Measurements from ENCODE around the gene FAM219B. TPM values are rescaled to one million over a fixed set of nuclear protein-coding genes. Genes with fewer than 3 reads are reported as not detected.

The FAM219B gene
- total and polyA plus RNA-seq, 2 of the 8 experiments (the other 6 are each of a cell fraction or from before 2014, with no cell fraction given): 57.1 to 66.6 TPM

DNA sequence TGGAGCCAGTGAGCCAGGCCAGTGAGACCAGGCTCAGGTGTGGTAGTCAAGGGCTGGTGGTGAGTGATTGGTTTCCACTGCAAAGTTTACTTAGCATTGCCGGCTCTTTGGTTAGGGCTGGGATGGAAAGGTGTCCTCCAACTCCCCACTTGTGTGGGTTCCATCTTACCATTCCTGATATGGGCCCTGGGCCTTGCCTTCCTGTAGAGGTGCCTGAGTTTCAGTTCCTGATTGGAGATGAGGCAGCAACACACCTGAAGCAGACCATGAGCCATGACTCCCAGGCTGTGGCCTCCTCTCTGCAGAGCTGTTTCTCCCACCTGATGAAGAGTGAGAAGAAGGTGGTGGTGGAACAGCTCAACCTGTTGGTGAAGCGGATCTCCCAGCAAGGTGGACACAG is 13.7 kb downstream of the FAM219B start:
- FAIRE-seq (no peak), DNase-seq (ENCODE audit: low read depth in 1 of 2, low spot score in 2 of 2) (no peak)
- Histone ChIP-seq H2BK15ac (ENCODE audit: low read length) (no peak overlapping the region), H3K79me2 (ENCODE audit: control insufficient read depth in 1 of 2, insufficient read depth in 2 of 2, low read length in 2 of 2) (no peaks in the 10 kb centered on the region), H2BK12ac (ENCODE audit: low read depth, low read length) (no peak overlapping the region), H3K18ac (ENCODE audit: extremely low read depth, low read length) (no peak overlapping the region), H3K56ac (replicated peaks; ENCODE audit: insufficient read length, low read depth, low read length) (no peak overlapping the region), H3K23me2 (ENCODE audit: low read depth, low read length) (peaks cover 9% of the 10 kb centered on the region), H3K4ac (replicated peaks; ENCODE audit: insufficient read length, low read depth, low read length) (no peak overlapping the region), H3K14ac (ENCODE audit: insufficient read length) (no peak overlapping the region), H4K91ac (replicated peaks; ENCODE audit: insufficient read length, low read length) (no peak overlapping the region), H3K27ac (ENCODE audit: low read depth, low read length) (no peak overlapping the region), H3K9ac (replicated peaks in 1 of 4; ENCODE audit: extremely low read depth in 1 of 4, low read depth in 3 of 4, low read length in 3 of 4) (no peak overlapping the region), H2AK5ac (ENCODE audit: low read depth, low read length) (no peak overlapping the region), H2BK5ac (ENCODE audit: low read depth, low read length) (no peak overlapping the region), H4K8ac (ENCODE audit: extremely low read depth, insufficient read depth, low read length) (0 out of 2 replicates have a peak overlapping the region, but pooled peaks have one; percentile 9), H3K4me3 (ENCODE audit: extremely low read depth in 1 of 4, insufficient read depth in 2 of 4, low read depth in 3 of 4, low read length in 4 of 4) (no peak overlapping the region), H2BK20ac (ENCODE audit: low read length) (no peak overlapping the region), H3K9me3 (ENCODE audit: insufficient read depth in 2 of 2, low read depth in 1 of 2, low read length in 1 of 2) (no peaks in the 10 kb centered on the region), H2BK120ac (replicated peaks; ENCODE audit: low read depth, low read length) (no peak overlapping the region), H3K27me3 (replicated peaks in 1 of 4; ENCODE audit: control insufficient read depth in 3 of 4, extremely low read depth in 1 of 4, insufficient read depth in 3 of 4, low read length in 3 of 4) (no peaks in the 10 kb centered on the region), H3K23ac (ENCODE audit: insufficient read length) (no peak overlapping the region), H4K5ac (ENCODE audit: insufficient read length, low read depth, low read length) (no peak overlapping the region), H3K4me1 (replicated peaks in 1 of 4; ENCODE audit: control insufficient read depth in 3 of 4, insufficient read depth in 4 of 4, low read length in 3 of 4) (peaks cover 0 to 4% (median 2%) of the 10 kb centered on the region in 4 experiments; a peak in 4 of 7 replicates), H2AFZ (ENCODE audit: low read length) (no peak overlapping the region), H3K36me3 (ENCODE audit: control insufficient read depth in 2 of 4, insufficient read depth in 4 of 4, low read length in 3 of 4) (peaks cover 5 to 21% (median 17%) of the 10 kb centered on the region in 4 experiments; a peak in 7 of 8 replicates), H3K4me2 (ENCODE audit: insufficient read depth in 1 of 2, low read depth in 2 of 2, low read length in 2 of 2) (no peak overlapping the region), H3K79me1 (ENCODE audit: low read depth, low read length) (no peaks in the 10 kb centered on the region), H4K20me1 (replicated peaks in 1 of 2; ENCODE audit: control insufficient read depth in 1 of 2, insufficient read depth in 2 of 2, low read length in 2 of 2) (peaks cover 0 to 3% of the 10 kb centered on the region in 2 experiments)
- 96% methylated on average over 2 of the region's 2 CpGs; no CpG with 5 or more reads in 1 of the 2 experiments for WGBS, 2 experiments (ENCODE audit: extremely low coverage in 1 of 2, insufficient coverage in 1 of 2, insufficient read length in 1 of 2, insufficient replicate concordance in 2 of 2, low coverage in 1 of 2, low lambda C conversion rate in 2 of 2, missing lambda C conversion rate in 1 of 2)
- CTCF ChIA-PET (ENCODE audit: partially characterized antibody): interaction anchor here (6.2 kb wide), 1 partner anchor 8 kb away, joined by 54 read pairs; no protein-coding TSS in a partner anchor
- no peak for TF ChIP-seq NANOG (IDR thresholded peaks at IDR 0.05; ENCODE audit: insufficient read depth, low read depth, low read length, poor library complexity, severe bottlenecking)
- TF ChIP-seq ATF3 (IDR thresholded peaks at IDR 0.05; ENCODE audit: insufficient read depth, low read depth, low read length): no peak
- TF ChIP-seq KDM4A (IDR thresholded peaks at IDR 0.05; ENCODE audit: low read depth, low read length, severe bottlenecking): no peak
- TF ChIP-seq BRCA1 (IDR thresholded peaks at IDR 0.05; ENCODE audit: low read depth, low read length): no peak
- no peak for TF ChIP-seq POLR2AphosphoS5 (IDR thresholded peaks at IDR 0.05; ENCODE audit: low read depth, low read length)
- no peak for TF ChIP-seq SP1 (IDR thresholded peaks at IDR 0.05; ENCODE audit: low read depth, low read length)
- no peak for TF ChIP-seq SRF (IDR thresholded peaks at IDR 0.05; ENCODE audit: low read depth, low read length)
- no peak for TF ChIP-seq HDAC6 (IDR thresholded peaks at IDR 0.05; ENCODE audit: low read depth, low read length)
- POLR2A ChIA-PET (ENCODE audit: partially characterized antibody): interaction anchor here (1.2 to 7.0 kb wide), 3 partner anchors 8 to 31 kb away, joined by 3 to 116 read pairs (median 6); partner anchors contain the start of gene FAM219B

Measured in H1 (cell line).